A549 treated with Hydrocortisone at 1 μM for 4 hours (cell line): ENCODE data around the gene LMX1B. TPM values are rescaled to one million over a fixed set of nuclear protein-coding genes. Genes with fewer than 3 reads are reported as not detected.

Experiments used
- total RNA-seq: library from RNA; stranded (reverse); fragments of 200-300 nt; extraction: Qiagen RNA extraction; gene quantifications from 5 replicates; pipeline ENCODE4 v1.2.3, GENCODE V29; 2022

LMX1B gene
- 1.4 to 1.7 TPM (median 1.4 TPM) in 5 replicates for total RNA-seq

GRCh38 chr9:126613651-126614050 is at the start of gene LMX1B:
LMX1B (plus strand) TSS chr9:126613928; CDS start chr9:126614450, 522 bp downstream.

Other genes starting within 250 kb of the LMX1B start
- gene ZBTB43, start 191.1 kb downstream of the LMX1B start, total RNA-seq = 6.5 to 17.9 TPM (median 7.8 TPM) in 5 replicates
- 3.1 to 4.3 TPM (median 3.7 TPM) in 5 replicates for gene ZBTB34, start 246.7 kb downstream of the LMX1B start, total RNA-seq